PC-9 (cell line): ENCODE data around the gene STING1. TPM values are rescaled to one million over a fixed set of nuclear protein-coding genes. Genes with fewer than 3 reads are reported as not detected.

Source experiments
- BruUV-seq: library from RNA; stranded (reverse); fragments of 400-500 nt; replicated peaks from 2 replicates; lab custom pipeline; 2021; lab: Mats Ljungman, UMichigan
- CTCF ChIA-PET: fragments of 300-600 bp; sonication (Branson Sonifier 250); formaldehyde crosslinking; loops from one replicate; lab custom pipeline; 2022; ENCODE audit warnings: antibody characterized with exemption; lab: Charles Lee
- POLR2A ChIA-PET: fragments of 300-600 bp; sonication (Branson Sonifier 250); formaldehyde crosslinking; loops from one replicate; lab custom pipeline; 2022; ENCODE audit warnings: antibody characterized with exemption; ENCODE audit not compliant: unreplicated experiment; lab: Charles Lee
- DNase-seq, 2 experiments: peaks; one replicate each; pipeline versions ENCODE4 v3.0.0 to v3.0.0-alpha.2; 2015 to 2022; ENCODE audit warnings: mixed read lengths in 1 of 2
- H2AFZ ChIP-seq: fragments of 200-600 bp; sonication (generic); 2 replicates; pipeline ENCODE4 v1.8.1; 2017; ENCODE audit warnings: antibody characterized with exemption
- H3F3A ChIP-seq: fragments of 200-600 bp; sonication (generic); 2 replicates; pipeline ENCODE4 v1.8.1; 2017; ENCODE audit warnings: antibody characterized with exemption, mild to moderate bottlenecking, low read depth; ENCODE audit not compliant: insufficient read depth
- H3K27ac ChIP-seq: fragments of 200-600 bp; sonication (generic); 2 replicates; pipeline ENCODE4 v1.6.1; 2016; ENCODE audit warnings: mixed run types
- H3K27me3 ChIP-seq: fragments of 200-600 bp; sonication (generic); 2 replicates; pipeline ENCODE4 v1.6.1; 2016; ENCODE audit warnings: low read depth, mixed run types; ENCODE audit not compliant: insufficient read depth
- H3K36me3 ChIP-seq: fragments of 200-600 bp; sonication (generic); 2 replicates; pipeline ENCODE4 v1.6.1; 2016; ENCODE audit warnings: low read depth, mixed run types
- H3K4me1 ChIP-seq: fragments of 200-600 bp; sonication (generic); replicated peaks from 2 replicates; pipeline ENCODE4 v1.6.1; 2016; ENCODE audit warnings: mixed run types; ENCODE audit not compliant: insufficient read depth
- H3K4me2 ChIP-seq: fragments of 200-600 bp; sonication (generic); 2 replicates; pipeline ENCODE4 v1.6.1; 2017; ENCODE audit warnings: mixed run types
- H3K4me3 ChIP-seq: fragments of 200-600 bp; sonication (generic); 2 replicates; pipeline ENCODE4 v1.6.1; 2016; ENCODE audit warnings: mixed run types
- H3K79me2 ChIP-seq: fragments of 200-600 bp; sonication (generic); 2 replicates; pipeline ENCODE4 v1.6.1; 2017; ENCODE audit warnings: low read depth, mixed run types
- H3K9me2 ChIP-seq: fragments of 200-600 bp; sonication (generic); 2 replicates; pipeline ENCODE4 v1.8.1; 2017; ENCODE audit warnings: mild to moderate bottlenecking; ENCODE audit not compliant: insufficient read depth
- H3K9me3 ChIP-seq: fragments of 200-600 bp; sonication (generic); 2 replicates; pipeline ENCODE4 v1.8.1; 2016; ENCODE audit warnings: low read depth; ENCODE audit not compliant: insufficient read depth
- H4K20me1 ChIP-seq: fragments of 200-600 bp; sonication (generic); 2 replicates; pipeline ENCODE4 v1.8.1; 2017; ENCODE audit not compliant: insufficient read depth
- CTCF ChIP-seq: fragments of 200-600 bp; sonication (generic); conservative IDR thresholded peaks from 2 replicates; pipeline ENCODE4 v1.6.1; 2017; ENCODE audit warnings: mixed run types, antibody characterized with exemption, mild to moderate bottlenecking, moderate library complexity
- EZH2 ChIP-seq: fragments of 200-600 bp; sonication (generic); IDR thresholded peaks from 2 replicates; pipeline ENCODE4 v1.8.0; 2017; ENCODE audit warnings: antibody characterized with exemption, low read depth
- intact Hi-C: fragments of 100-400 bp; cut with micrococcal nuclease; formaldehyde crosslinking; loops from one replicate; pipeline ENCODE4 v1.10.0; 2022; ENCODE audit not compliant: unreplicated experiment
- total RNA-seq: library from RNA; stranded (reverse); gene quantifications from 2 replicates; pipeline ENCODE4 v1.2.3, GENCODE V29; 2021

STING1 gene
- total RNA-seq, 1 experiment from 2014 or later, result 27.6 TPM

- BruUV-seq, result no TSS peak
- no peaks in the 10 kb centered on the region for H4K20me1 ChIP-seq
Measured at GRCh38 chr5:139454568-139455290, 27.8 kb downstream of the STING1 start.

GRCh38 chr5:139453683-139454567 lies 28.6 kb downstream of the STING1 start:
- Histone ChIP-seq H3K36me3 (no peaks in the 10 kb centered on the region), H3K4me3 (no peak overlapping the region), H3K9me2 (no peaks in the 10 kb centered on the region), H3K79me2 (no peaks in the 10 kb centered on the region), H3K27me3 (no peaks in the 10 kb centered on the region), H3K27ac (no peak overlapping the region), H3K4me2 (no peak overlapping the region), H4K20me1 (no peaks in the 10 kb centered on the region), H3K4me1 (0 out of 2 replicates have a peak, but pooled peaks cover 4% of the 10 kb centered on the region), H3F3A (peaks cover 3% of the 10 kb centered on the region; the same call in 1 of the 2 replicates), H3K9me3 (no peaks in the 10 kb centered on the region), H2AFZ (no peak overlapping the region)
- BruUV-seq, result no TSS peak
- intact Hi-C loops, result no loop called here
- no peak for DNase-seq
- CTCF ChIA-PET, result no interaction called here
- TF ChIP-seq CTCF (no peak), EZH2 (no peak)
- POLR2A ChIA-PET, result no interaction called here

More at GRCh38 chr5:139454568-139455290, 27.8 kb downstream of the STING1 start:
- Histone ChIP-seq H3K27ac (no peak overlapping the region), H3K4me3 (no peak overlapping the region), H3K27me3 (no peaks in the 10 kb centered on the region), H3K4me1 (0 out of 2 replicates have a peak, but pooled peaks cover 7% of the 10 kb centered on the region), H2AFZ (no peak overlapping the region), H3K9me3 (no peaks in the 10 kb centered on the region), H3K79me2 (no peaks in the 10 kb centered on the region), H3K9me2 (no peaks in the 10 kb centered on the region), H3K36me3 (no peaks in the 10 kb centered on the region), H3F3A (peaks cover 3% of the 10 kb centered on the region; the same call in 1 of the 2 replicates), H3K4me2 (no peak overlapping the region)
- DNase-seq, result no peak
- CTCF ChIA-PET, result interaction anchor here (0.6 kb wide), 1 partner anchor 178 kb away, joined by 3 read pairs; no protein-coding TSS in a partner anchor
- POLR2A ChIA-PET, result no interaction called here
- intact Hi-C loops, result no loop called here
- TF ChIP-seq EZH2, result no peak
- TF ChIP-seq CTCF, result no peak

DNA sequence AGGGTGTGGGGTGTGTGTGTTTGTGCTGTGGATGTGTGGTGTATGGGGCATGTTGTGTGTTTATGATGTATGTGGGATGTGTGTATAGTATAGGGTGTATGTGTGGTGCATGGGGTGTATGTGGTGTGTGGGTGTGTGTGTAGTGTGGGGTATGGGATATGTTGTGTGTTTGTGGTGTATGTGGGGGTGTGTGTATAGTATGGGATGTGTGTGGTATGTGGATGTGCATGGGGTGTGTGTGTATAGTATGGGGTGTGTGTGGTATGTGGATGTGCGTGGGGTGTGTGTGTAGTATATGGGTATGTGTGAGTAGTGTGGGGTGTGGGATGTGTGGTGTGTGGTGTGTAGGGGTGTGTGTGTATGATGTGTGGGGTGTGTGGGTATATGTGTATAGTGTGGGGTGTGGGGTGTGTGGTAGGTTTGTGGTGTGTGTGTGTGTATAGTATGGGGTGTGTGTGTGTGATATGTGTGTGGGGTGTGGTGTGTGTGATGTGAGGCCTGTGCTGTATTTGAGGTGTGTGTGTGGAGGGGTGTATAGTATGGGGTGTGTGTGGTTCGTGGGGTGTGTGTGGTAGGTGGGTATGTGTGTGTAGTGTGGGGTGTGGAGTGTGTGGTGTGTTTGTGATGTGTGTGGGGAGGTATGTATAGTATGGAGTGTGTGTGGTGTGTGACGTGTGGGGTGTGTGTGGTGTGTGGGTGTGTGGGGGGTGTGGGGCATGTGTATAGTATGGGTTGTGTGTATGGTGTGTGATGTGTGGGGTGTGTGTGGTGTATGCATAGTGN lies 30.5 kb downstream of the STING1 start:
- no peaks in the 10 kb centered on the region for H3K9me2 ChIP-seq
- H3K79me2 ChIP-seq, result no peaks in the 10 kb centered on the region
- H3K36me3 ChIP-seq, result no peaks in the 10 kb centered on the region
- ChIA-PET CTCF (no interaction called here), POLR2A (no interaction called here)
- no peak overlapping the region for H3K4me3 ChIP-seq
- H3K27ac ChIP-seq, result no peak overlapping the region
- H3K9me3 ChIP-seq, result no peaks in the 10 kb centered on the region
- H4K20me1 ChIP-seq, result no peaks in the 10 kb centered on the region
- intact Hi-C loops, result no loop called here
- H3F3A ChIP-seq, result peaks cover 3% of the 10 kb centered on the region; the same call in 1 of the 2 replicates
- H3K4me1 ChIP-seq, result no peaks in the 10 kb centered on the region
- no peak for DNase-seq
- H3K4me2 ChIP-seq, result no peak overlapping the region
- no peaks in the 10 kb centered on the region for H3K27me3 ChIP-seq
- no TSS peak for BruUV-seq
- TF ChIP-seq EZH2, result no peak
- no peak for TF ChIP-seq CTCF
- no peak overlapping the region for H2AFZ ChIP-seq
